OCI-LY1 (cell line): ENCODE data around the gene MBD1.

Source experiments
- H2AFZ ChIP-seq: fragments of 200-600 bp; sonication (generic), shearing (Covaris generic); 2 replicates; pipeline ENCODE4 v1.6.0; 2014; ENCODE audit warnings: antibody characterized with exemption, mild to moderate bottlenecking, low read length
- H3F3A ChIP-seq: fragments of 200-600 bp; sonication (generic), shearing (Covaris generic); 2 replicates; pipeline ENCODE4 v1.6.0; 2014; ENCODE audit warnings: mild to moderate bottlenecking, antibody characterized with exemption, low read length, moderate library complexity; ENCODE audit not compliant: insufficient read depth
- H3K27ac ChIP-seq: fragments of 200-600 bp; sonication (generic); 2 replicates; pipeline ENCODE4 v1.5.1; 2014; ENCODE audit warnings: low read length, mixed run types, mild to moderate bottlenecking, low read depth; ENCODE audit not compliant: poor library complexity, severe bottlenecking
- H3K27me3 ChIP-seq: fragments of 200-600 bp; sonication (generic); 2 replicates; pipeline ENCODE4 v1.6.0; 2014; ENCODE audit warnings: antibody characterized with exemption, mild to moderate bottlenecking, low read length, moderate library complexity; ENCODE audit not compliant: insufficient read depth
- H3K36me3 ChIP-seq: fragments of 200-600 bp; sonication (generic); 2 replicates; pipeline ENCODE4 v1.6.1; 2014; ENCODE audit warnings: mild to moderate bottlenecking, antibody characterized with exemption, low read length, moderate library complexity, mixed read lengths; ENCODE audit not compliant: insufficient read depth
- H3K4me1 ChIP-seq: fragments of 200-600 bp; sonication (generic); 2 replicates; pipeline ENCODE4 v1.5.1; 2014; ENCODE audit warnings: mild to moderate bottlenecking, low read length, moderate library complexity; ENCODE audit not compliant: insufficient read depth, severe bottlenecking
- H3K4me2 ChIP-seq: fragments of 200-600 bp; sonication (generic), shearing (Covaris generic); 2 replicates; pipeline ENCODE4 v1.6.1; 2014; ENCODE audit warnings: low read length
- H3K4me3 ChIP-seq: fragments of 200-600 bp; sonication (generic); 2 replicates; pipeline ENCODE4 v1.5.1; 2014; ENCODE audit warnings: low read length, low read depth, mild to moderate bottlenecking, mixed read lengths; ENCODE audit not compliant: poor library complexity, severe bottlenecking
- H3K79me2 ChIP-seq: fragments of 200-600 bp; shearing (Covaris generic); 2 replicates; pipeline ENCODE4 v1.6.1; 2016; ENCODE audit warnings: mixed run types, low read length, mixed read lengths; ENCODE audit not compliant: insufficient read depth
- H3K9ac ChIP-seq: fragments of 200-600 bp; sonication (generic), shearing (Covaris generic); 2 replicates; pipeline ENCODE4 v1.6.1; 2014; ENCODE audit warnings: mild to moderate bottlenecking, low read length, mixed read lengths
- H3K9me2 ChIP-seq: fragments of 200-600 bp; sonication (generic), shearing (Covaris generic); 2 replicates; pipeline ENCODE4 v1.6.1; 2014; ENCODE audit warnings: low read depth, mild to moderate bottlenecking, low read length, mixed read lengths
- H3K9me3 ChIP-seq: fragments of 200-600 bp; shearing (Covaris generic); 2 replicates; pipeline ENCODE4 v1.6.1; 2014; ENCODE audit warnings: low read length, mixed read lengths
- H4K20me1 ChIP-seq: fragments of 200-600 bp; sonication (generic), shearing (Covaris generic); 2 replicates; pipeline ENCODE4 v1.6.0; 2016; ENCODE audit warnings: mild to moderate bottlenecking, low read length; ENCODE audit not compliant: insufficient read depth
- CTCF ChIP-seq: fragments of 200-600 bp; sonication (generic), shearing (Covaris generic); IDR thresholded peaks from 2 replicates; pipeline ENCODE4 v1.5.1; 2017; ENCODE audit warnings: mild to moderate bottlenecking, antibody characterized with exemption, low read length, moderate library complexity, mixed read lengths
- EZH2 ChIP-seq: fragments of 200-600 bp; sonication (generic), shearing (Covaris generic); IDR thresholded peaks from 2 replicates; pipeline ENCODE4 v1.8.0; 2017; ENCODE audit warnings: borderline replicate concordance, mixed run types, mild to moderate bottlenecking, antibody characterized with exemption, low read length, moderate library complexity, mixed read lengths

Gene MBD1

GRCh38 chr18:50298443-50299284 lies 17.3 kb upstream of the MBD1 start:
- H3K9ac ChIP-seq, result no peak overlapping the region
- H3K9me3 ChIP-seq, result no peaks in the 10 kb centered on the region
- no peaks in the 10 kb centered on the region for H3K79me2 ChIP-seq
- no peak overlapping the region for H2AFZ ChIP-seq
- H3K36me3 ChIP-seq, result no peaks in the 10 kb centered on the region
- peak overlapping the region; percentile 63 for H3K4me3 ChIP-seq
- no peaks in the 10 kb centered on the region for H4K20me1 ChIP-seq
- H3K27me3 ChIP-seq, result no peaks in the 10 kb centered on the region
- no peaks in the 10 kb centered on the region for H3K9me2 ChIP-seq
- TF ChIP-seq CTCF, result no peak
- TF ChIP-seq EZH2, result no peak
- no peak overlapping the region for H3K27ac ChIP-seq
- no peaks in the 10 kb centered on the region for H3F3A ChIP-seq
- peak overlapping the region; percentile 95; the same call in 1 of the 2 replicates for H3K4me2 ChIP-seq
- H3K4me1 ChIP-seq, result peaks cover 11% of the 10 kb centered on the region

- H3K9me3 ChIP-seq, result no peaks in the 10 kb centered on the region
- H3K27me3 ChIP-seq, result no peaks in the 10 kb centered on the region
- peak overlapping the region; percentile 95 for H3K4me2 ChIP-seq
- peak overlapping the region; percentile 94; the same call in 1 of the 2 replicates for H2AFZ ChIP-seq
- no peaks in the 10 kb centered on the region for H3F3A ChIP-seq
- H4K20me1 ChIP-seq, result no peaks in the 10 kb centered on the region
- no peaks in the 10 kb centered on the region for H3K36me3 ChIP-seq
- H3K4me1 ChIP-seq, result peaks cover 11% of the 10 kb centered on the region
- no peaks in the 10 kb centered on the region for H3K9me2 ChIP-seq
- no peak overlapping the region for H3K27ac ChIP-seq
- H3K79me2 ChIP-seq, result no peaks in the 10 kb centered on the region
- peak overlapping the region; percentile 59 for H3K9ac ChIP-seq
- TF ChIP-seq CTCF, result no peak
- no peak for TF ChIP-seq EZH2
- H3K4me3 ChIP-seq, result peak overlapping the region; percentile 63
These were observed 16.5 kb upstream of the MBD1 start for GRCh38 chr18:50297621-50298442.

GRCh38 chr18:50293039-50293438 lies 11.7 kb upstream of the MBD1 start:
- no peaks in the 10 kb centered on the region for H3K36me3 ChIP-seq
- H3K4me2 ChIP-seq, result no peak overlapping the region
- H2AFZ ChIP-seq, result no peak overlapping the region
- H3F3A ChIP-seq, result no peaks in the 10 kb centered on the region
- peaks cover 8% of the 10 kb centered on the region for H3K4me1 ChIP-seq
- H3K4me3 ChIP-seq, result no peak overlapping the region
- H3K9me2 ChIP-seq, result no peaks in the 10 kb centered on the region
- no peaks in the 10 kb centered on the region for H3K9me3 ChIP-seq
- H3K27ac ChIP-seq, result no peak overlapping the region
- no peak overlapping the region for H3K9ac ChIP-seq
- no peaks in the 10 kb centered on the region for H3K79me2 ChIP-seq
- TF ChIP-seq EZH2, result no peak
- TF ChIP-seq CTCF, result no peak
- H4K20me1 ChIP-seq, result no peaks in the 10 kb centered on the region
- H3K27me3 ChIP-seq, result no peaks in the 10 kb centered on the region
